Right lobe of liver (tissue), 6 donors: ENCODE measurements around the gene SLC25A43. TPM values are rescaled to one million over a fixed set of nuclear protein-coding genes. Genes with fewer than 3 reads are reported as not detected.
"Not testable (repeated sequence)": the region's sequence is repeated elsewhere in the genome, so short reads cannot be mapped to it uniquely, and the experiment has no call there.

Experiments
- ATAC-seq, 4 donors: fragments of 200-7000 bp; cut with Tn5 transposase; one replicate each; pipeline ENCODE4 v1.9.1; 2020; ENCODE audit warnings: mild to moderate bottlenecking in 4 of 4, moderate library complexity in 4 of 4
- DNase-seq, 3 donors: peaks; one replicate each; pipeline ENCODE4 v3.0.0-alpha.2; 2020
- H3K27ac ChIP-seq, 3 donors: fragments of 200-600 bp; one replicate each; pipeline ENCODE4 v1.8.0; 2022
- H3K27me3 ChIP-seq, 2 donors: fragments of 200-600 bp; one replicate each; pipeline ENCODE4 v1.8.0; 2022
- H3K36me3 ChIP-seq, 4 donors: fragments of 200-600 bp; sonication (generic) in 1 of 4; one replicate each; pipeline versions ENCODE4 v1.5.1 to v1.8.0; 2017 to 2022; ENCODE audit warnings: control low read depth in 1 of 4
- H3K4me1 ChIP-seq, 4 donors: fragments of 200-600 bp; sonication (generic) in 1 of 4; one replicate each; pipeline versions ENCODE4 v1.5.1 to v1.8.0; 2017 to 2022; ENCODE audit warnings: control low read depth in 1 of 4
- H3K4me3 ChIP-seq, 3 donors: fragments of 200-600 bp; one replicate each; pipeline ENCODE4 v1.8.0; 2022
- H3K9me3 ChIP-seq, 4 donors: fragments of 200-600 bp; sonication (generic) in 1 of 4; one replicate each; pipeline versions ENCODE4 v1.5.1 to v1.8.0; 2017 to 2022; ENCODE audit warnings: control low read depth in 1 of 4
- CTCF ChIP-seq, 4 donors: fragments of 200-600 bp in 3 of 4; fragments of 450-650 bp in 1 of 4; IDR thresholded peaks; one replicate each; pipeline versions ENCODE4 v1.5.1 to v1.8.0; 2016 to 2022; ENCODE audit warnings: antibody characterized with exemption in 4 of 4, mild to moderate bottlenecking in 2 of 4
- POLR2A ChIP-seq: fragments of 450-650 bp; IDR thresholded peaks from one replicate; pipeline ENCODE4 v1.6.1; 2017; ENCODE audit warnings: antibody characterized with exemption, mild to moderate bottlenecking
- WGBS: methylation state at CpG from one replicate; pipeline ENCODE4 v1.1.6; 2018; ENCODE audit warnings: low coverage, low lambda C conversion rate; ENCODE audit not compliant: insufficient coverage; ENCODE audit errors: missing lambda C conversion rate; 5-methylcytosine and 5-hydroxymethylcytosine counted together
- intact Hi-C, 2 donors: fragments of 100-400 bp; cut with DNase I; formaldehyde crosslinking; loops; one replicate each; pipeline versions ENCODE4 v1.11.2 to v1.14.1; 2022
- total RNA-seq, 6 experiments: library from RNA; depleted of rRNA in 2 of 6; stranded (reverse); fragments of >200 nt in 2 of 6; fragmentation: NEBNext Ultra II Directional in 3 of 6; extraction: Animal tissue kit (Norgen Biotek cat#: 25700) in 3 of 6; gene quantifications; one replicate each; pipeline versions ENCODE4 v1.1.0 to v1.2.4, GENCODE V29; 2016 to 2023
- donor health status: DM: no; HTN: yes; CAD: no.
- donor health status: DM: no; HTN: no; CAD: no.
- donor health status: DM: no; HTN: no; CAD: no.
- donor health status: DM: no; HTN: yes; CAD: no.
- donor health status: DM: no; HTN: yes; CAD: no.

The SLC25A43 gene
- total RNA-seq, 6 experiments from 2014 or later = 6.4 to 21.5 (median 7.5) TPM

- H3K4me1 ChIP-seq = peaks cover 0 to 24% (median 0%) of the 10 kb centered on the region in 4 donors
- ATAC-seq = no peak
- 39% methylated on average over 3 of the region's 4 CpGs for WGBS
- no peaks in the 10 kb centered on the region for H3K27me3 ChIP-seq
- DNase-seq = no peak
- no peak overlapping the region for H3K4me3 ChIP-seq
- H3K27ac ChIP-seq = no peak overlapping the region
- intact Hi-C loops = no loop called here
- TF ChIP-seq CTCF (IDR thresholded peaks at IDR 0.05) (no peak), POLR2A (no peak)
- no peaks in the 10 kb centered on the region for H3K9me3 ChIP-seq
- no peaks in the 10 kb centered on the region for H3K36me3 ChIP-seq
Observed at GRCh38 chrX:119429471-119429870, 30.3 kb downstream of the SLC25A43 start.

- DNase-seq, H3K4me1 ChIP-seq, H3K27ac ChIP-seq, H3K4me3 ChIP-seq, H3K9me3 ChIP-seq, H3K36me3 ChIP-seq, ATAC-seq, intact Hi-C loops, H3K27me3 ChIP-seq: not testable (repeated sequence)
- WGBS = 69% methylated on average over 3 of the region's 17 CpGs
Observed at GRCh38 chrX:119441295-119441694, 42.2 kb downstream of the SLC25A43 start.

GRCh38 chrX:119442286-119442685 lies 43.1 kb downstream of the SLC25A43 start:
- H3K4me3 ChIP-seq = no peak overlapping the region
- ATAC-seq = no peak
- H3K36me3 ChIP-seq = no peaks in the 10 kb centered on the region
- no peak for DNase-seq
- H3K9me3 ChIP-seq = no peaks in the 10 kb centered on the region
- no peaks in the 10 kb centered on the region for H3K4me1 ChIP-seq
- 41% methylated on average over 2 of the region's 2 CpGs for WGBS
- intact Hi-C loops = no loop called here
- TF ChIP-seq CTCF (IDR thresholded peaks at IDR 0.05) = no peak
- TF ChIP-seq POLR2A = no peak
- no peak overlapping the region for H3K27ac ChIP-seq
- H3K27me3 ChIP-seq = no peaks in the 10 kb centered on the region

GRCh38 chrX:119453202-119453601 lies 54.1 kb downstream of the SLC25A43 start:
- H3K4me1 ChIP-seq = no peaks in the 10 kb centered on the region
- no peak for TF ChIP-seq CTCF (IDR thresholded peaks at IDR 0.05)
- no peak for TF ChIP-seq POLR2A
- whole genome bisulfite sequencing = 53% methylated on average over 3 of the region's 4 CpGs
- H3K27me3 ChIP-seq = no peaks in the 10 kb centered on the region
- peaks cover 0 to 6% (median 0%) of the 10 kb centered on the region in 4 donors for H3K36me3 ChIP-seq
- no peak overlapping the region for H3K4me3 ChIP-seq
- DNase-seq = no peak
- no peaks in the 10 kb centered on the region for H3K9me3 ChIP-seq
- intact Hi-C loops = no loop called here
- ATAC-seq = no peak
- no peak overlapping the region for H3K27ac ChIP-seq

GRCh38 chrX:119455264-119455663 lies 56.1 kb downstream of the SLC25A43 start:
- Histone ChIP-seq H3K9me3 (no peaks in the 10 kb centered on the region), H3K4me1 (no peaks in the 10 kb centered on the region), H3K27me3 (no peaks in the 10 kb centered on the region), H3K36me3 (peaks cover 0 to 6% (median 0%) of the 10 kb centered on the region in 4 donors), H3K27ac (no peak overlapping the region), H3K4me3 (no peak overlapping the region)
- ATAC-seq (no peak), DNase-seq (no peak)
- TF ChIP-seq CTCF (IDR thresholded peaks at IDR 0.05) (no peak), POLR2A (no peak)
- WGBS = 83% methylated on average over 1 of the region's 1 CpG
- intact Hi-C loops = no loop called here
